B cell (primary cell): ENCODE results near the gene DSN1. TPM values are rescaled to one million over a fixed set of nuclear protein-coding genes. Genes with fewer than 3 reads are reported as not detected.

Experiments used
- ATAC-seq: fragments of 200-7000 bp; cut with Tn5 transposase; one replicate; pipeline ENCODE4 v1.10.0; 2021; ENCODE audit warnings: low read depth, mild to moderate bottlenecking, moderate number of reproducible peaks, moderate library complexity
- CTCF ChIA-PET: fragments of 350-600 bp; sonication (Branson Sonifier 250); formaldehyde crosslinking; loops from one replicate; lab custom pipeline; 2021; ENCODE audit warnings: antibody characterized with exemption, inconsistent platforms; lab: Charles Lee
- POLR2A ChIA-PET: fragments of 350-600 bp; sonication (Branson Sonifier 250); formaldehyde crosslinking; loops from one replicate; lab custom pipeline; 2021; ENCODE audit warnings: antibody characterized with exemption; lab: Charles Lee
- DNase-seq: peaks from one replicate; pipeline ENCODE4 v3.0.0; 2013
- H2AFZ ChIP-seq: 2 replicates; pipeline ENCODE4 v1.6.1; 2012; ENCODE audit warnings: mild to moderate bottlenecking, low read depth, low read length; ENCODE audit not compliant: insufficient read depth, poor library complexity, severe bottlenecking
- H3K27ac ChIP-seq, 2 donors: 1 replicate in 1 of 2; 2 replicates in 1 of 2; pipeline ENCODE4 v1.5.1; 2012 to 2013; ENCODE audit warnings: low read length in 2 of 2, mild to moderate bottlenecking in 2 of 2, moderate library complexity in 1 of 2
- H3K27me3 ChIP-seq, 4 experiments: fragments of 200-600 bp in 1 of 4; sonication (generic) in 1 of 4; replicated peaks in 1 of 4; 1 replicate in 2 of 4; 2 replicates in 2 of 4; pipeline versions ENCODE4 v1.6.1 to v1.7.0; 2013 to 2016; ENCODE audit warnings: low read length in 3 of 4, mild to moderate bottlenecking in 2 of 4, mixed read lengths in 1 of 4, moderate library complexity in 1 of 4; ENCODE audit not compliant: insufficient read depth in 4 of 4, control insufficient read depth in 3 of 4; ENCODE audit errors: control extremely low read depth in 1 of 4
- H3K36me3 ChIP-seq, 2 experiments: replicated peaks in 1 of 2; 1 replicate in 1 of 2; 2 replicates in 1 of 2; pipeline versions ENCODE4 v1.6.1 to v1.7.1; 2013; ENCODE audit warnings: low read length in 1 of 2; ENCODE audit not compliant: insufficient read depth in 2 of 2, control insufficient read depth in 1 of 2; ENCODE audit errors: control extremely low read depth in 1 of 2, extremely low read depth in 1 of 2
- H3K4me1 ChIP-seq, 2 donors: fragments of 200-600 bp in 1 of 2; sonication (generic) in 1 of 2; 1 replicate in 1 of 2; 2 replicates in 1 of 2; pipeline versions ENCODE4 v1.5.1 to v1.6.1; 2013 to 2017; ENCODE audit warnings: low read length in 2 of 2; ENCODE audit not compliant: control insufficient read depth in 2 of 2, insufficient read depth in 2 of 2
- H3K4me2 ChIP-seq: replicated peaks from 2 replicates; pipeline ENCODE3; 2012; ENCODE audit warnings: mild to moderate bottlenecking, low read depth, low read length; ENCODE audit not compliant: poor library complexity, severe bottlenecking
- H3K4me3 ChIP-seq, 5 experiments: fragments of 200-600 bp in 1 of 5; sonication (generic) in 1 of 5; 1 replicate in 3 of 5; 2 replicates in 2 of 5; pipeline versions ENCODE4 v1.5.1 to v1.7.0; 2011 to 2016; ENCODE audit warnings: low read length in 4 of 5, mild to moderate bottlenecking in 4 of 5, low read depth in 2 of 5, control low read depth in 1 of 5, moderate library complexity in 1 of 5; ENCODE audit not compliant: insufficient read depth in 1 of 5; ENCODE audit errors: control extremely low read depth in 1 of 5, extremely low read depth in 1 of 5
- H3K79me2 ChIP-seq: fragments of 200-600 bp; sonication (generic); one replicate; pipeline ENCODE4 v1.6.0; 2016; ENCODE audit warnings: low read length; ENCODE audit not compliant: control insufficient read depth, insufficient read depth
- H3K9ac ChIP-seq: fragments of 200-600 bp; sonication (generic); 2 replicates; pipeline ENCODE4 v1.6.1; 2017; ENCODE audit warnings: mild to moderate bottlenecking, low read length, moderate library complexity
- H3K9me3 ChIP-seq, 3 donors: one replicate each; pipeline versions ENCODE4 v1.6.1 to v1.7.1; 2013; ENCODE audit warnings: low read length in 2 of 3; ENCODE audit not compliant: control insufficient read depth in 2 of 3, insufficient read depth in 1 of 3; ENCODE audit errors: control extremely low read depth in 1 of 3
- H4K20me1 ChIP-seq: 2 replicates; pipeline ENCODE4 v1.6.0; 2012; ENCODE audit warnings: mild to moderate bottlenecking, low read length; ENCODE audit not compliant: insufficient read depth, control insufficient read depth, poor library complexity, severe bottlenecking
- H3K27ac Mint-ChIP-seq: one replicate; pipeline ENCODE4 v1.8.0; 2021; ENCODE audit warnings: mixed read lengths
- H3K27me3 Mint-ChIP-seq: one replicate; pipeline ENCODE4 v1.8.0; 2021; ENCODE audit warnings: mixed read lengths
- H3K4me1 Mint-ChIP-seq: one replicate; pipeline ENCODE4 v1.8.0; 2021; ENCODE audit warnings: mixed read lengths
- H3K4me3 Mint-ChIP-seq: one replicate; pipeline ENCODE4 v1.8.0; 2021; ENCODE audit warnings: mixed read lengths
- H3K9me3 Mint-ChIP-seq: one replicate; pipeline ENCODE4 v1.8.0; 2022; ENCODE audit warnings: mixed read lengths; ENCODE audit not compliant: insufficient read depth
- EZH2 ChIP-seq: IDR thresholded peaks from 2 replicates; pipeline ENCODE4 v1.6.1; 2012; ENCODE audit warnings: borderline replicate concordance, low read depth, mild to moderate bottlenecking, moderate library complexity, low read length; ENCODE audit not compliant: insufficient read depth, poor library complexity, severe bottlenecking
- WGBS: methylation state at CpG from one replicate; pipeline ENCODE4 v1.1.5; 2013; ENCODE audit warnings: missing lambda C conversion rate; ENCODE audit not compliant: insufficient coverage; 5-methylcytosine and 5-hydroxymethylcytosine counted together
- intact Hi-C: fragments of 100-400 bp; cut with micrococcal nuclease; formaldehyde crosslinking; loops from one replicate; pipeline ENCODE4 v1.10.0; 2022
- polyA plus RNA-seq: library from polyadenylated mRNA; depleted of rRNA; stranded (reverse); fragments of >200 nt; gene quantifications from 2 replicates; pipeline ENCODE4 v1.2.3, GENCODE V29; 2012
- total RNA-seq, 2 donors: library from RNA; stranded (reverse); fragments of 120-200 nt in 1 of 2; gene quantifications; 1 replicate in 1 of 2; 2 replicates in 1 of 2; pipeline versions ENCODE4 v1.2.3 to v1.2.4, GENCODE V29; 2013 to 2022
- TF ChIP-seq, protein P1 (sequence below): fragments of 200-600 bp; IDR thresholded peaks from one replicate; pipeline ENCODE4 v1.8.0; 2022; ENCODE audit warnings: antibody characterized with exemption, mild to moderate bottlenecking

Gene DSN1
- total and polyA plus RNA-seq, 2 donors (not counting 1 experiment from before 2014, with no cell fraction given), result 13.2 to 17.1 TPM

DNA sequence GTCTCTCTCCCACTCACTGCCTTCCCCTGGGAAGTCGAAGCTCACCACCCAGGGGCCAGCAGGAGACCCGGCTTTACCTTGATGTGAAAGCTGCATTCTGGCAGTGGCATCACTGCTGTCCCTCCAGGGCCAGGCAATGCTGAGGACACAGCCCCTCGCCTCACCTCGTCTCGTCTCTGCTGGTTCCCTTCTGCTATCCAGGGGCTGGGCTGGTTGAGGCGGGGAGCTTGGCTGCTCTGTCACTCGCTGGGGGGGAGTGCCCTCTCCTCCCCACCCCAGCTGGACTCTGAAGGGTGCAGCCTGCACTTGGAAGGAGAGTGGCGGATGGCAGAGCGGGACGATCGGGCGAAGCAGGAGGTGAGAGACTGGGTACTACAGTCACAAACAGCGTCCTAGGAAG, 12.7 kb upstream of the DSN1 start:
- ATAC-seq, result no peak
- POLR2A ChIA-PET, result no interaction called here

DNA sequence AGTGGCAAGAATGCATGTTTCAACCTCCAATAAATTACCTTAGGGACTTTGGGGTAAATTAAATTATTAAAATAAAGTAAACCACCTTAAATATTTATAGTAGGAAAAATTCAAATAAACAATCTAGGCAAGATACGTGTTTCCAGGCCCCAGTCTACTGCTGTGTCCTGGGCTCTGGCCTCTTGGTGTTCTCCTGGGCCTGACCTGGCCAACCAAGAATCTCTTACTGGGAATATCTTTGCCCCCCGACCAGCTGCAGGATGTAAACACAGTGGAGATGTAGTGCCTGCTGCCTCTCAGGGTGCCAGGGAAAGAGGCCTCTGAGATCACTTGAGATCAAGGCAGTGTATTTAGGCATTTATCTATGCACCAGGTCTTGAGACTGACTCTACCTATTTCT, 11.7 kb upstream of the DSN1 start:
- Histone ChIP-seq H2AFZ (no peak overlapping the region), H3K27me3 (no peaks in the 10 kb centered on the region), H3K9ac (no peak overlapping the region), H3K4me2 (no peak overlapping the region), H3K27ac (no peak overlapping the region), H3K79me2 (no peaks in the 10 kb centered on the region), H3K9me3 (no peaks in the 10 kb centered on the region), H3K4me1 (no peaks in the 10 kb centered on the region), H3K4me3 (no peak overlapping the region), H4K20me1 (no peaks in the 10 kb centered on the region), H3K36me3 (peaks cover 3 to 19% of the 10 kb centered on the region in 2 experiments)
- Mint-ChIP-seq H3K27me3 (no peaks in the 10 kb centered on the region), H3K4me3 (no peak overlapping the region), H3K4me1 (no peaks in the 10 kb centered on the region), H3K27ac (no peak overlapping the region), H3K9me3 (no peaks in the 10 kb centered on the region)
- TF ChIP-seq, protein P1, sequence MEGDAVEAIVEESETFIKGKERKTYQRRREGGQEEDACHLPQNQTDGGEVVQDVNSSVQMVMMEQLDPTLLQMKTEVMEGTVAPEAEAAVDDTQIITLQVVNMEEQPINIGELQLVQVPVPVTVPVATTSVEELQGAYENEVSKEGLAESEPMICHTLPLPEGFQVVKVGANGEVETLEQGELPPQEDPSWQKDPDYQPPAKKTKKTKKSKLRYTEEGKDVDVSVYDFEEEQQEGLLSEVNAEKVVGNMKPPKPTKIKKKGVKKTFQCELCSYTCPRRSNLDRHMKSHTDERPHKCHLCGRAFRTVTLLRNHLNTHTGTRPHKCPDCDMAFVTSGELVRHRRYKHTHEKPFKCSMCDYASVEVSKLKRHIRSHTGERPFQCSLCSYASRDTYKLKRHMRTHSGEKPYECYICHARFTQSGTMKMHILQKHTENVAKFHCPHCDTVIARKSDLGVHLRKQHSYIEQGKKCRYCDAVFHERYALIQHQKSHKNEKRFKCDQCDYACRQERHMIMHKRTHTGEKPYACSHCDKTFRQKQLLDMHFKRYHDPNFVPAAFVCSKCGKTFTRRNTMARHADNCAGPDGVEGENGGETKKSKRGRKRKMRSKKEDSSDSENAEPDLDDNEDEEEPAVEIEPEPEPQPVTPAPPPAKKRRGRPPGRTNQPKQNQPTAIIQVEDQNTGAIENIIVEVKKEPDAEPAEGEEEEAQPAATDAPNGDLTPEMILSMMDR, result no peak
- no peak for TF ChIP-seq EZH2
- POLR2A ChIA-PET, result no interaction called here
- DNase-seq, result no peak
- 89% methylated on average over 1 of the region's 2 CpGs for WGBS
- CTCF ChIA-PET, result no interaction called here
- intact Hi-C loops, result no loop called here
- no peak for ATAC-seq

More for the DNA sequence above, 12.7 kb upstream of the DSN1 start:
- H3K27ac ChIP-seq, result no peak overlapping the region
- H3K9me3 Mint-ChIP-seq, result no peaks in the 10 kb centered on the region
- H3K9me3 ChIP-seq, result no peaks in the 10 kb centered on the region
- peaks cover 1% of the 10 kb centered on the region for H3K79me2 ChIP-seq
- TF ChIP-seq, protein P1, result no peak
- TF ChIP-seq EZH2, result no peak
- no peak for DNase-seq
- no peak overlapping the region for H3K9ac ChIP-seq
- no peaks in the 10 kb centered on the region for H4K20me1 ChIP-seq
- 98% methylated on average over 10 of the region's 13 CpGs for WGBS
- no peak overlapping the region for H3K4me3 Mint-ChIP-seq
- H3K4me1 Mint-ChIP-seq, result no peaks in the 10 kb centered on the region
- no peak overlapping the region for H3K27ac Mint-ChIP-seq
- no peaks in the 10 kb centered on the region for H3K4me1 ChIP-seq
- H2AFZ ChIP-seq, result no peak overlapping the region
- no peak overlapping the region for H3K4me2 ChIP-seq
- H3K36me3 ChIP-seq, result peaks cover 3 to 19% of the 10 kb centered on the region in 2 experiments
- intact Hi-C loops, result no loop called here
- no peaks in the 10 kb centered on the region for H3K27me3 Mint-ChIP-seq
- no peak overlapping the region for H3K4me3 ChIP-seq
- H3K27me3 ChIP-seq, result no peaks in the 10 kb centered on the region
- CTCF ChIA-PET, result interaction anchor here (1.0 to 1.6 kb wide), 4 partner anchors 22 to 584 kb away, joined by 3 to 5 read pairs (median 4); no protein-coding TSS in a partner anchor
